ENCODE measurements around the gene NPL.
A peak's percentile ranks its signal among the peaks of the same experiment; 100 is the strongest.

Gene NPL

DNA sequence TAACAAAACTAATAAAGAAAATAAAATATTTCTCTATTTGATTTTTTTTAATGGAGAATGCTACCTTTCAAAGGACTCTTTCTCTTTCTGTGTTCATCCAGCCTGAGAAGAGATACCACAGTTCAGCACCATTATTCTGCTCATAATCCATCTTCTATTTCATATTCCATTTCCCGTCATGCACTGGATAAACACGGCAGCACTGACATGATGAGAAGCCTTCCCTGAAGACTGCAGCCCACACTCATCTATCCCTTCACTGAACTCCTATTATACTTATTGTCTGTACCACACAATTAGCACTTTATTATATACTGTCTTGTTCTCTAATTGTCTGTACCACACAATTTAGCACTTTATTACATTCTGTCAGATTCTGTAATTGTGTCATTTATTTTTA, 10.7 kb upstream of the NPL start:
- no peak for DNase-seq (ENCODE audit: low read depth in 1 of 2, low spot score in 1 of 2)

DNA sequence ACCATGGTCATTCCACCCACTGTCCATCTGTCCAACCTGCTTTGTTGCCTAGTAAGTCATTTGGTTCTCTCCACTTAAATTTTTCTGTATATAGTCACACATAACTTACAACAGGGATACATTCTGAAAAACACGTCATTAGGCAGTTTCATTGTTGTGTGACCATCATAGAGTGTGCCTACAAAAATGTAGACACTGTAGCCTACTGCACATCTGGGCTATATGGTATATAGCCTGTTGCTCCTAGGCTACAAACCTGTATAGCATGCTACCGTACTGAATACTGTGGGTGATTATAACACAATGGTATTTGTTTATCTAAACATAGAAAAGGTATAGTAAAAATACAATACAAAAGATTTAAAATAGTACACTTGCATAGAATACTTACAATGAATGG, 10.0 kb upstream of the NPL start:
- DNase-seq (ENCODE audit: low read depth in 1 of 2, low spot score in 1 of 2) = no peak

DNA sequence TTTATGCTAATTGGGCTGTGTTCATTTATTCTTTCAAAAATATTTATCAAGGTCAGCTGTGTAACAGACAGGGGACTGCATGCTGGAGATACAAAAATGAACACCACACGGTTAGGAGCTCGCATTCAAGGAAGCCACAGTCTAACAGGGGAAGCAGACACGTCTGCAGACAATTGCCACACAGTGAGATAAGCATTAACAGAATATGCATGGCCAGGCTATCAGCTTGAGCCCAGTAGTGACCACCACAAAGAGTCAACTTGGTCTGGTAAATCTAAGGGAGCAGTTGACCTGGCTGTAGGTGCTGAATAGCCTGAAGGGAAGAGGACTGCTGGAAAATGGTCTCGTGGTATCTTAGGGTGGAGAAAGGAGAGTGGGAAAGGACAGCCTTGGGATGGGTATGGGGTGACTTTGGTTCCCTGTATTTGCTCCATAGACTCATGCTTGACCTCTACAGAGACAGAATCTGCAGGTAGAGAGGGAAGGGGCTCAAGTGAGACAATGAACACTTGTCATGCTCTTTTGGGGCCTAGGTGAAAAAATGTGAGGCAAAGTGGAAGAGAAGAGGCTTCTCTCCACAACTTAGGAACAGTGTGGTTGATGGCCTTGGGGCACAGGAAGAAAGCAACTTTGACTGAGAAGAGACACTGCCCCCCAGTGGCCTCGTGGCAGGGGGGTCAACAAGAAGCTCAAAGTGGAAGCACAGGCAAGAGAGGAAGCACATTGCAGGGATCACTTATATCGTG, 7.6 kb upstream of the NPL start:
- DNase-seq (ENCODE audit: low read depth in 1 of 2, low spot score in 1 of 2) = peak; percentile 25 to 46

DNA sequence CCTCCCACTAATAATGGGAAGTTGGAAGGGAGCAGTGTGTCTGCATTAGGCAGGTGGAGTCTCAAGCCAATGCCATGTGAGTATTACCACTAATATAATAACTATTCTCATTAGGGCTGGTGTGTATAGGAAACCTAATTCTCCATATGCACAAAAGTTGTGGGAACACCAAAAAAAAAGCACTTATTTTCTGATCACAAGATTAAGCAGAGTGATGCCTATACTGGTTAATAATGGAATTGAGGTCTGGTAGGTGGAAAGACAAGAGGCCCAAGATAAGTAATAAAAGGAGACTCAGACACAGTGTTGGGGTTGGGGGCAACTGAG, 7.0 kb upstream of the NPL start:
- DNase-seq (ENCODE audit: low read depth in 1 of 2, low spot score in 1 of 2) = no peak

GRCh38 chr1:182783068-182783467, 6.5 kb upstream of the NPL start:
- no peak for DNase-seq (ENCODE audit: low read depth in 1 of 2, low spot score in 1 of 2)

- DNase-seq (ENCODE audit: low read depth in 1 of 2, low spot score in 1 of 2) = no peak
Measured at GRCh38 chr1:182784556-182785171, 4.9 kb upstream of the NPL start.

DNA sequence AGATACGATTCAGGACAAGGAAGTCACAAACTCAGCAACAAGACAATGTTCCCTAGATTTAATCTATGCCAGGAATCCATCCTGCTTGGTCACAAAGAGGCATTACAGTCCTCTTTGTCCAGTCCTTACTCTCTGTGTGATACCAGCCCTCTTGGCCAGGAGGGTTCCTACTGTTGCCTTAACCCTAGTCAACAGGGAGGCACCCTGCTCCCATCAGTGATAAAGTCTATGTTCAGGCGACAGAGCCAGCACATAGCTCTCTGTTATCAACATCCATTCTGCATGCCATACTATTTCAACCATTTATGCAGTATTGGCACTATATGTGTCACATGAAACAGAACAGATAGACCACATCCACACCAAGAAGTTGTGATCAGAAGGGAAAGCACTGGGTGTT, 4.4 kb upstream of the NPL start:
- DNase-seq (ENCODE audit: low read depth in 1 of 2, low spot score in 1 of 2) = no peak

- DNase-seq (ENCODE audit: low read depth in 1 of 2, low spot score in 1 of 2) = no peak
Measured at GRCh38 chr1:182786223-182786994, 3.2 kb upstream of the NPL start.

DNA sequence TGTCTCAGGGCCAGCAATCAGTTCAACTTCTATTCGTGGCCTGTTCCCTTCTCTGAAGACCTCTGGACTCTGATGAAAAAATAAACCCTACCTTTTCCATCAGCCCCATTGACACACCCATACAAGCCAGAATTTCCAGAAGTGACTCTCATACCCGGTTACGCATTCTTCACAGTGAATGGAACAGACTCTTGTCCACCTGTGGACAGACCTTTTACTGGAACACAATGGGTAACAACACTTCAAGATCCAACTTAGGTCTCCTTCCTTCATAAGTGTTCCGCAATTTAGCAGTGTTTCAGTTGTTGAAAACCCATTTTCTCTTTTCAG, 2.6 kb upstream of the NPL start:
- no peak for DNase-seq (ENCODE audit: low read depth in 1 of 2, low spot score in 1 of 2)

DNA sequence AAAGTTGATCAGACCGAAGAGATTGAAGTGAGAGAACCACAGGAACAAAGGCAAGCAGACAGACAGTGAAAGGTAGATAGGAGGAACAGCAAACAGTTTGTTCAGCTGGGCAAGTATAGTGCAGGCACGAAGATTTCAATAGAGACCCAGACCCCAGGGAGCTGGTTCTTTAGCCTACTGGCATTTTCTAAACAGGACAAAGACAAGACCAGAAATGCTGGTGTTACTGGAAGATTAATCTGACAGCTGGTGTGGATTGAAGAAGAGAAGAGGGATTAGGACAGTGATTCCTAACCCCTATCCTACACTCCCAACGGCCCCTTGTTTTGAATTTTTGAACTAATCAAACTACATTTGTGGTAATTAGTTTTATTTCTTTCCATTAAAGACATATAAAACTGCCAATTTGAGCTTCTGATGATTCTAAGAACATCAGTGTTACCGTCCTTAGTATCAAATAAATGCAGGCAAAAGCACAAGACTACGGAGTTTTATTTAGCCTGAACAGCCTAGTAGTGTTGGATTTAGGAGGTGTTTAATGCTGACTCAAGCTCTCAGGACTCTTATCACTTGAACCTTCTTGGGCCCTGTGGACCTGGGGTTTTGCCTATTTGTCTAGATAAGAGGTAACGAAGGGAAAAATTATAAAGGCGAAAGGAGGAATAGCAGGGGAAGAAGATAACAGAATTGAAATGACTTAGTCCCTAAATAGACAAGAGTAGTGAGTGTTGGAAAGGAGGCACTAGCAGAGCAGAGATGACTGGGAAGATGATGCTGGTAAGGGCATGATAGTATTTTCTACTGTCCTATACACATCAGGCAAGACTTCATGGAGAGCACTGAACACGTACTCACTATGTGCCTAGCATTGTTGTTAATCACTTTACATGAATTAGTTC, 2.0 kb downstream of the NPL start:
- no peak for DNase-seq (ENCODE audit: low read depth in 1 of 2, low spot score in 1 of 2)

- DNase-seq (ENCODE audit: low read depth in 1 of 2, low spot score in 1 of 2) = no peak
Measured at GRCh38 chr1:182794091-182794490, 4.5 kb downstream of the NPL start.

DNA sequence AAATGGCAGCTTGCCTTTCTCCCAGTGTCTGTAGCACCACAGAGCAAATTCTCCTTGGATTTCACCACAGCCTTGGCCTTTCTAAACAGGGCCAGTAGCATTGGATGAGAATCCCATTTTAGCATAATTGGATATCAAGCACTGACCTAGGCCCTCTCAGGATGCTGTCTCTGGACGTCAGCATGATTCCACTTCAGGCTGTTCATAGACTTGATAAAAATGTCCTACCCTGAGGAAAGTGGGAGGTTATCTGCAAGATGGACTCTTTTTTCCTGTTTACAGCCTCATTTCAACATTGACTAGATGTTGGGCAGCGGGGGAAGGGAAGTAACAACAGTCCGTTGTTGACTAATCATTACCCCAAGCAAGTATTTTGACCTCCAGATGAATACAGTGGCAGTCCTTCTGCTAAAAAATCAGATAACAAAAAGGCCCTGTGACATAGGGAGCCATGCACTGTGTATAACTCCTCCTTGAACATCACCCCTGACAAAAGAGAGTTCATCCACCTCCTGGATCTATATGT, 5.2 kb downstream of the NPL start:
- DNase-seq (ENCODE audit: low read depth in 1 of 2, low spot score in 1 of 2) = no peak

GRCh38 chr1:182795563-182796228, 6.1 kb downstream of the NPL start:
- DNase-seq (ENCODE audit: low read depth in 1 of 2, low spot score in 1 of 2) = no peak

- DNase-seq (ENCODE audit: low read depth in 1 of 2, low spot score in 1 of 2) = no peak
Measured at GRCh38 chr1:182802006-182802803, 12.6 kb downstream of the NPL start.

- DNase-seq (ENCODE audit: low read depth in 1 of 2, low spot score in 1 of 2) = no peak
Measured at GRCh38 chr1:182803846-182804245, 14.3 kb downstream of the NPL start.

DNA sequence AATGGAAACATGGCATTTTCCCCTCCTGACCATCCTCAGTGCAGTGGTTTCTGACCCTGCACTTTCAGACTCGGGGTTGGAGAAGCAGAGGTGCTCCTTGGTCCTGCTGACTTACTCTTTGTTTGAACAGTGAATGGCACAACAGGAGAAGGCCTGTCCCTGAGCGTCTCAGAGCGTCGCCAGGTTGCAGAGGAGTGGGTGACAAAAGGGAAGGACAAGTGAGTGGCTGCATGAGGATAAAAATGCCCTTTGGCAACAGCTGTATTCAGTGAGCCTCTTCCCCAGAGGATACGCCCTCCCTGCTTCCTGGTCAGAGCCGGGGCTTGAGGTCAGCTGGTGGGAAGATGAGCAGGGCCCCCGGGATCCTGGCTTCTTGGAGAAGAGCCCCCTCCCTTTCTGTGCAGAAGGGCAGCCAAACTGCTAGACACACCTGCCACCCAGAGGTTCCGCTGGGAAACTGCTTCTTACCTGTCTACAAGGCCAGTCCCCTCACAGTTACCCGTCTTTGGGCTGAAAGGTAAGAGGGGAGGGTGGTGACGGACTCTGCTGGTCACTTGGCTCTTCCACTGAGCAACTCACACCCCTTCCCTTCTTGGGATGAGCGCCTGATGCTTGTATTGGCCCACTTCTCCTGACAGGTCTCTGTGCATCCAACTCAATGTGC, 16.6 kb downstream of the NPL start:
- DNase-seq (ENCODE audit: low read depth in 1 of 2, low spot score in 1 of 2) = no peak

- DNase-seq (ENCODE audit: low read depth in 1 of 2, low spot score in 1 of 2) = no peak
Measured at GRCh38 chr1:182807907-182808306, 18.3 kb downstream of the NPL start.

DNA sequence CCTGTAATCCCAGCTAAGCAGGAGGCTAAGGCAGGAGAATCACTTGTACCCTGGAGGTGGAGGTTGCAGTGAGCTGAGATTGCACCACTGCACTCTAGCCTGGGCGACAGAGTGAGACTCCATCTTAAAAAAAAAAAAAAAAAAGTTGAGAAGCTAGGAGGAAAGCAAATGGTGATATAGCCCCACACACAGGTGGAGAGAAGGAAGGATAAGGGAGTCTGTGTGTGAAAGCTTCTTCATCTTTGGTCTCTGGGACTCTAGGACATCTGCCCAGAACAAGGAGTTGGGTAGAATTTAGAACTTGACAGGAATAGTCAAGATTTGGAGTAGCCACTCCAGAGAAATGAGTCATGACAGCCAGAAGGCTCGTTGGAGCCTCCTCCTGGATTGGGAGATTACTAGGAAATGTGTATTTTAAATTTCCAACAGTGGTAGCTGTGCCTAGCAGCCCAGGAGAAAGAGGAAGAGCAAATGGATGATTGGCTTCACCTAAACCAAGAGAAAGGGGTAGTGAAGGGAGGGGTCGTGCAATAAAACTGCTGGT, 19.9 kb downstream of the NPL start:
- DNase-seq (ENCODE audit: low read depth in 1 of 2, low spot score in 1 of 2) = no peak

All from activated T-helper 1 cell treated with anti-CD3 and anti-CD28 coated beads, Interleukin-2, amount 50 U/mL, for 16 hours (primary cell).